ENCODE data around the gene NEK6. TPM values are rescaled to one million over a fixed set of nuclear protein-coding genes. Genes with fewer than 3 reads are reported as not detected.

The NEK6 gene
- total and polyA plus RNA-seq, 7 experiments from 2014 or later: 0.43 to 32.8 (median 2.3) TPM

DNA sequence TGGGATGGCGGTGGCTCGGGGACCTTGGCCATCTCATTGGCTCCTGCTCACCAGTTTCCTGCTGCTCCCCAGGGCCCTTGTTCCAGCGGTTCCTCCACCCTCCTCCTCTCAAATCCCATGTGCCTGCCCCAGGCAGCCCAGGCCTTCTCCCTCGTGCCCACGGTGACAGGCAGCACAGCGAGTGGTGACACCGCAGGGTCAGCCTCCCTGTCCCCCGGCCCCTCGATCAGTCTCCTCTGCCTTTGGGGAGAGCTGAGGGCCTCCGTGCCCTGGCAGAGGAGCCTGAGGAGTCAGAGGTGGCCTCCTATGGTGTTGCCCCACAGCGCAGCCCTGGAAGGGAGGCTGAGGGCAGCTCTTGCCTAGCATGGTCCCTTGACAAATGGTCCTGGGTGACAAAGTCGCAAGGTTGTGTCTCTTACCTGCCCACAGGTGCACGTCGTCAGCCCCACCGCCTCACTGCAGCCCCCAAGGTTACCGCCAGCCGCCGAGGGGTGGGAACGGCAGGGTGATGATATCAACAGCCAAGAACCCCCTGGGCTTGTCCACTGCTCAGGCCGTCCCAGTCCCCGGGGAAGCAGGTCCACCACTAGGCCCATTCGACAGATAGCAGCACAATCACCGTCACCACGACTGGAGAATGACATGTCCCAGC is 49.8 kb downstream of the NEK6 start:
- no peak overlapping the region for H3K4me3 Mint-ChIP-seq
- Histone ChIP-seq H3K27ac (ENCODE audit: low read depth, low read length) (no peak overlapping the region), H3K9me3 (ENCODE audit: control insufficient read depth in 2 of 3, low read length in 3 of 3) (no peaks in the 10 kb centered on the region), H3K36me3 (ENCODE audit: control insufficient read depth in 2 of 3, insufficient read depth in 3 of 3, low read length in 3 of 3) (no peaks in the 10 kb centered on the region), H3K27me3 (ENCODE audit: control insufficient read depth in 2 of 2, insufficient read depth in 2 of 2, low read length in 2 of 2) (no peaks in the 10 kb centered on the region), H3K4me1 (ENCODE audit: control insufficient read depth in 2 of 2, insufficient read depth in 2 of 2, low read length in 2 of 2) (no peaks in the 10 kb centered on the region), H3K4me3 (ENCODE audit: low read length) (no peak overlapping the region)
- ChIA-PET CTCF (no interaction called here), POLR2A (no interaction called here)
- H3K9me3 Mint-ChIP-seq: no peaks in the 10 kb centered on the region
- intact Hi-C loops (cut with micrococcal nuclease): no loop called here
- ATAC-seq: no peak
- H3K4me1 Mint-ChIP-seq: peaks cover 0 to 2% (median 0%) of the 10 kb centered on the region in 7 donors
- no peaks in the 10 kb centered on the region for H3K27me3 Mint-ChIP-seq
- no peaks in the 10 kb centered on the region for H3K36me3 Mint-ChIP-seq
- no peak overlapping the region for H3K27ac Mint-ChIP-seq
- DNase-seq: no peak

DNA sequence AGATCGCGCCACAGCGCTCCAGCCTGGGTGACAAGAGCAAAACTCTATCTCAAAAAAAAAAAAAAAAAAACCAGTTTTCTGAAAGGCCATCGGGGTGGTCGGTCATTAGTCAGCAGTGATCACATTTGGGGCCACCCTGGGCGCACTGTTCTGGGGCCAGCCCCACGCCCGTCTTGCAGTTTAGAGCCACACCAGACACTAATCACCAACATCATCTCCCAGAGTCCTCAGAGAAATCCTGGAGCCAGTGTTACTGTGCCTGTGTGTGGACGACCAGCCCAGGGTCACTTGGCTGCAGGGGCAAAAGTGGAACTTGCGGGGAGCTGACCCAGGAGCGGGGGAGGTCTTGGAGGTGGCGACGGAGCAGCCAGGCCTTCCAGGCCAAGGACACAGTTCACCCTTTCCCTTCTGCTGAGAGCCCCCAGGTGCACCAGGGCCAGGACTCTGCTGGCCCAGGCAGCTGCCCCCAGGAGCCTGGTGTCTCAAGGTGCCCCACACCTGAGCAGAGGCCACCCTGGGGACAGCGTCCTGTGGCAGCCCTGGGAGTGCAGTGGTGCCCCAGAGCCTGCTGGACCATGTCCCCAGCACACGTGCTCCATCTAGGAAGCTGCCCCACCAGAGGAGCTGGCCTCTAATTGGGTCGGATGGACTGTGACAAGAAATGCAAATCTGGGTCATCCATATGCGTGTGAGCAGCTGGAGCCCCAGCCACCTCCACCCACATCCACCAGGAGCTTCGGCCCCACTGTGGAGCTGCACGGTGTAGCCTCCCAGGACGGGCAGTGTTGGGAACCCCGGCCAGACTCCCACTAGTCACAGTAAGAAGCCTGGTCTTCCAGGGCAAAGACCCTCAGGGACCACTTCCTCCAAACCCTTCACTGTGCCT is 51.1 kb downstream of the NEK6 start:
- ChIA-PET POLR2A (no interaction called here), CTCF (interaction anchor here (0.6 kb wide), 1 partner anchor 15 kb away, joined by 3 read pairs; no protein-coding TSS in a partner anchor)
- H3K27me3 ChIP-seq (ENCODE audit: control insufficient read depth in 2 of 2, insufficient read depth in 2 of 2, low read length in 2 of 2): no peaks in the 10 kb centered on the region
- Mint-ChIP-seq H3K36me3 (no peaks in the 10 kb centered on the region), H3K4me3 (no peak overlapping the region), H3K27ac (no peak overlapping the region), H3K9me3 (no peaks in the 10 kb centered on the region), H3K27me3 (no peaks in the 10 kb centered on the region), H3K4me1 (peaks cover 0 to 2% (median 0%) of the 10 kb centered on the region in 7 donors)
- no peaks in the 10 kb centered on the region for H3K9me3 ChIP-seq (ENCODE audit: control insufficient read depth in 2 of 3, low read length in 3 of 3)
- no peak overlapping the region for H3K4me3 ChIP-seq (ENCODE audit: low read length)
- ATAC-seq: no peak
- no peaks in the 10 kb centered on the region for H3K36me3 ChIP-seq (ENCODE audit: control insufficient read depth in 2 of 3, insufficient read depth in 3 of 3, low read length in 3 of 3)
- H3K4me1 ChIP-seq (ENCODE audit: control insufficient read depth in 2 of 2, insufficient read depth in 2 of 2, low read length in 2 of 2): no peaks in the 10 kb centered on the region
- no peak for DNase-seq
- intact Hi-C loops (cut with micrococcal nuclease): no loop called here
- no peak overlapping the region for H3K27ac ChIP-seq (ENCODE audit: low read depth, low read length)

DNA sequence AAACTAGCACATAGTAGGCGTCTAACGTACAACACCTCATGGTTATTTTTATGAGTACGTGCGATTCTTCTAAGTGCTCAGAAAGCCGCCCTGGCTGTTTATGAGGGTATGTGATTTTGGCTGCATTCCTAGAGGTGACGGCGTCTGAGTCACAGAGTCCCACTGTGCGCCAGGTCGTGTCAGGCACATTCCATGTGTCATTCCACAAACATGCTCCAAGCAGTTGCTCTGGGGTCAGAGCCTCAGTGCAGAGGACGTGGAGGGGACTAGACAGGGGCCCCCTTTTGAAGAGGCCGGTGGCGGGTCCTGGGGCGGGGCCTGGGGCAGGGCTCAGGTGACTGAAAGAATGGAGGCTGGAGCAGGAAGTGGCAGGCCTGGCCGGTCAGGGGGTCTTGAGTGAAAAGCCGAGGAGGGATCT is 51.9 kb downstream of the NEK6 start:
- Mint-ChIP-seq H3K9me3 (no peaks in the 10 kb centered on the region), H3K4me3 (no peak overlapping the region), H3K27me3 (no peaks in the 10 kb centered on the region), H3K36me3 (no peaks in the 10 kb centered on the region), H3K4me1 (peaks cover 0 to 2% (median 0%) of the 10 kb centered on the region in 7 donors), H3K27ac (no peak overlapping the region)
- H3K4me3 ChIP-seq (ENCODE audit: low read length): no peak overlapping the region
- CTCF ChIA-PET: no interaction called here
- no peaks in the 10 kb centered on the region for H3K4me1 ChIP-seq (ENCODE audit: control insufficient read depth in 2 of 2, insufficient read depth in 2 of 2, low read length in 2 of 2)
- no peak for DNase-seq
- no peak for ATAC-seq
- no peaks in the 10 kb centered on the region for H3K27me3 ChIP-seq (ENCODE audit: control insufficient read depth in 2 of 2, insufficient read depth in 2 of 2, low read length in 2 of 2)
- intact Hi-C loops (cut with micrococcal nuclease): no loop called here
- H3K36me3 ChIP-seq (ENCODE audit: control insufficient read depth in 2 of 3, insufficient read depth in 3 of 3, low read length in 3 of 3): no peaks in the 10 kb centered on the region
- no peaks in the 10 kb centered on the region for H3K9me3 ChIP-seq (ENCODE audit: control insufficient read depth in 2 of 3, low read length in 3 of 3)
- H3K27ac ChIP-seq (ENCODE audit: low read depth, low read length): no peak overlapping the region
- POLR2A ChIA-PET: no interaction called here

DNA sequence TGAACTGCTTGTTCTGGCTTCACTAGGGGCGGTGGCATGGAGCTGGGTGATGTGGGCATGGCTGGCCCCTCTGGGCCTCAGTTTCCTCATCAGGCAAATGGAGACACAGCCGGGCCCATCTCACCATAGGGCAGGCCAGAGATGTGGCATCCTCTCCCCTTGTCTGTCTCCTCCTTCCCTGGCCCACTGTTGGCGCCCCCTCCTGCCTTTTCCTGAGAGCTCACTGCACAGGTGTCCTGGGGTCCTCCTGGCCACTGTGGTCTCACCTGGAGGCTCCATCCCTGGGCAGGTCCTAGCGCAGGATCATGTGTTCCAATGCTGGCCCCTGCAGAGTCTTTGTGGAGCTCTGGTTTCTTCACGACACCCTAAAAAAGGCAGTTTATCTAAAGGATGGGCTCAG is 53.5 kb downstream of the NEK6 start:
- no peak overlapping the region for H3K4me3 ChIP-seq (ENCODE audit: low read length)
- ATAC-seq (no peak), DNase-seq (no peak)
- H3K4me1 Mint-ChIP-seq: peaks cover 0 to under 1% (median 0%) of the 10 kb centered on the region in 7 donors
- H3K27ac Mint-ChIP-seq: no peak overlapping the region
- no peaks in the 10 kb centered on the region for H3K27me3 Mint-ChIP-seq
- H3K4me3 Mint-ChIP-seq: no peak overlapping the region
- intact Hi-C loops (cut with micrococcal nuclease): no loop called here
- no peaks in the 10 kb centered on the region for H3K9me3 Mint-ChIP-seq
- ChIA-PET CTCF (no interaction called here), POLR2A (no interaction called here)
- H3K9me3 ChIP-seq (ENCODE audit: control insufficient read depth in 2 of 3, low read length in 3 of 3): no peaks in the 10 kb centered on the region
- no peaks in the 10 kb centered on the region for H3K36me3 ChIP-seq (ENCODE audit: control insufficient read depth in 2 of 3, insufficient read depth in 3 of 3, low read length in 3 of 3)
- H3K27me3 ChIP-seq (ENCODE audit: control insufficient read depth in 2 of 2, insufficient read depth in 2 of 2, low read length in 2 of 2): no peaks in the 10 kb centered on the region
- no peaks in the 10 kb centered on the region for H3K36me3 Mint-ChIP-seq
- H3K27ac ChIP-seq (ENCODE audit: low read depth, low read length): no peak overlapping the region
- no peaks in the 10 kb centered on the region for H3K4me1 ChIP-seq (ENCODE audit: control insufficient read depth in 2 of 2, insufficient read depth in 2 of 2, low read length in 2 of 2)

DNA sequence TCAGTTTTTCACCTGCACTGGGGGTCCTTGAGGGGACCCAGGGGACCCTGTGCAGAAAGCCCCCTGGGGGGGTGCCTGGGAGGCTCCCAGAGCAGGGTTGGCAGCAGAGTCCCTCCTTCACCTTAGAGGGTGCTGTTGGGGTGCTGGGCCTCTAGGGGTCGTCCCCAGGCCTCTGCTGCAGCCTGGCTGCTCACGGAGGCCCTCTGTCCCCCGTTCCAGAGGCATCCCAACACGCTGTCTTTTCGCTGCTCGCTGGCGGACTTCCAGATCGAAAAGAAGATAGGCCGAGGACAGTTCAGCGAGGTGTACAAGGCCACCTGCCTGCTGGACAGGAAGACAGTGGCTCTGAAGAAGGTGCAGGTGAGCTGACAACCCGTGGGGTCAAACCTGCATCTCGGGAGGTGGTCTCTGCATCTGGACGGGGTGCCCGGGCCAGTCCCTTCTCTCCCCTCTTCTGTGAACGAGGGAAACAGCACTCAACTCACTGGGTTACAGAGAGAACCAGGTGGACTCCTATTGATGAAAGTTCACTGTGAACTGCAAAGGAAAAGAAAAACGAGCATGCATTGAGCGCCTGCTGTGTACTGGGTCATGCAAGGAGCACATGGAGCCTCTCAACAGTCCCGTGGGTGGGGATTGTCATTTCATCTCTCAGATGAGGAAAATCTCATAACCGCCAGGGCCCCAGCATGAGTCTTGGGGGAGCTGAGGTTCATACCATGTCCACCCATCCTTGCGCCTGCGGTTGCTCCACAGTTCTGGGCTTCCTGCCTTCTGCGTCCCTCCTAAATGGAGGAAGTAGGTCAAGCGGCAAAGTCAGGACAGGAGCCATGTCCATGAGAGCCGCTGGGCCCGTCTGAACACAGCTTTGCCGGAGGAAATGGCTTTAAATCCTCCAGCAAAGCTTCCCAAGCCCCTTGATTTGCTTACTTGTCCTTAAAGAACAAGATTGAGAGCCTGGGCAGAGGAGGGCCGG is 54.8 kb downstream of the NEK6 start:
- Mint-ChIP-seq H3K27ac (no peak overlapping the region), H3K9me3 (no peaks in the 10 kb centered on the region), H3K27me3 (no peaks in the 10 kb centered on the region), H3K4me1 (no peaks in the 10 kb centered on the region), H3K4me3 (no peak overlapping the region), H3K36me3 (no peaks in the 10 kb centered on the region)
- H3K4me1 ChIP-seq (ENCODE audit: control insufficient read depth in 2 of 2, insufficient read depth in 2 of 2, low read length in 2 of 2): no peaks in the 10 kb centered on the region
- POLR2A ChIA-PET: no interaction called here
- no peak overlapping the region for H3K27ac ChIP-seq (ENCODE audit: low read depth, low read length)
- H3K4me3 ChIP-seq (ENCODE audit: low read length): no peak overlapping the region
- intact Hi-C loops (cut with micrococcal nuclease): no loop called here
- no peak for DNase-seq
- no peak for ATAC-seq
- no peaks in the 10 kb centered on the region for H3K36me3 ChIP-seq (ENCODE audit: control insufficient read depth in 2 of 3, insufficient read depth in 3 of 3, low read length in 3 of 3)
- no peaks in the 10 kb centered on the region for H3K9me3 ChIP-seq (ENCODE audit: control insufficient read depth in 2 of 3, low read length in 3 of 3)
- CTCF ChIA-PET: no interaction called here
- no peaks in the 10 kb centered on the region for H3K27me3 ChIP-seq (ENCODE audit: control insufficient read depth in 2 of 2, insufficient read depth in 2 of 2, low read length in 2 of 2)

GRCh38 chr9:124313940-124314339 is 56.2 kb downstream of the NEK6 start:
- Histone ChIP-seq H3K4me1 (ENCODE audit: control insufficient read depth in 2 of 2, insufficient read depth in 2 of 2, low read length in 2 of 2) (no peaks in the 10 kb centered on the region), H3K4me3 (ENCODE audit: low read length) (no peak overlapping the region), H3K9me3 (ENCODE audit: control insufficient read depth in 2 of 3, low read length in 3 of 3) (no peaks in the 10 kb centered on the region), H3K27me3 (ENCODE audit: control insufficient read depth in 2 of 2, insufficient read depth in 2 of 2, low read length in 2 of 2) (no peaks in the 10 kb centered on the region), H3K36me3 (ENCODE audit: control insufficient read depth in 2 of 3, insufficient read depth in 3 of 3, low read length in 3 of 3) (no peaks in the 10 kb centered on the region), H3K27ac (ENCODE audit: low read depth, low read length) (no peak overlapping the region)
- no peaks in the 10 kb centered on the region for H3K27me3 Mint-ChIP-seq
- no peak for ATAC-seq
- DNase-seq: no peak
- no peaks in the 10 kb centered on the region for H3K4me1 Mint-ChIP-seq
- intact Hi-C loops (cut with micrococcal nuclease): no loop called here
- H3K27ac Mint-ChIP-seq: no peak overlapping the region
- POLR2A ChIA-PET: no interaction called here
- H3K36me3 Mint-ChIP-seq: no peaks in the 10 kb centered on the region
- no peak overlapping the region for H3K4me3 Mint-ChIP-seq
- CTCF ChIA-PET: no interaction called here
- no peaks in the 10 kb centered on the region for H3K9me3 Mint-ChIP-seq
